ENCODE measurements around the gene ZCCHC10. TPM values are rescaled to one million over a fixed set of nuclear protein-coding genes. Genes with fewer than 3 reads are reported as not detected.

Gene ZCCHC10
- polyA plus RNA-seq, 5 donors, result 29.8 to 41.3 (median 33.5) TPM

Other genes starting within 250 kb of the ZCCHC10 start
- 10 to 100 TPM; 58.6 to 64.1 (median 61.6) TPM for gene SEPTIN8, start 249.3 kb downstream of the ZCCHC10 start, polyA plus RNA-seq (ENCODE audit: insufficient read depth in 1 of 5, insufficient read length in 5 of 5, low replicate concordance in 1 of 5)
- under 1 TPM in 1 of 5 donors, not detected in 4; 0.05 TPM for gene SOWAHA, start 213.2 kb downstream of the ZCCHC10 start, polyA plus RNA-seq (ENCODE audit: insufficient read depth in 1 of 5, insufficient read length in 5 of 5, low replicate concordance in 1 of 5)
- 10 to 100 TPM in 1 of 5 donors, 1 to 10 TPM in 4; 6.4 to 12.1 (median 8.3) TPM for gene SHROOM1, start 195.9 kb downstream of the ZCCHC10 start, polyA plus RNA-seq (ENCODE audit: insufficient read depth in 1 of 5, insufficient read length in 5 of 5, low replicate concordance in 1 of 5)
- 1 to 10 TPM in 4 of 5 donors, under 1 TPM in 1; 0.91 to 1.7 (median 1.6) TPM for gene GDF9, start 160.1 kb downstream of the ZCCHC10 start, polyA plus RNA-seq (ENCODE audit: insufficient read depth in 1 of 5, insufficient read length in 5 of 5, low replicate concordance in 1 of 5)
- gene UQCRQ, start 159.9 kb downstream of the ZCCHC10 start, polyA plus RNA-seq (ENCODE audit: insufficient read depth in 1 of 5, insufficient read length in 5 of 5, low replicate concordance in 1 of 5), result 100 to 1,000 TPM; 142 to 224 (median 150) TPM
- gene LEAP2, start 152.9 kb downstream of the ZCCHC10 start, polyA plus RNA-seq (ENCODE audit: insufficient read depth in 1 of 5, insufficient read length in 5 of 5, low replicate concordance in 1 of 5), result 1 to 10 TPM; 3.2 to 4.9 (median 4.5) TPM
- gene AFF4, start 62.9 kb downstream of the ZCCHC10 start, polyA plus RNA-seq (ENCODE audit: insufficient read depth in 1 of 5, insufficient read length in 5 of 5, low replicate concordance in 1 of 5), result 10 to 100 TPM; 39.8 to 69.9 (median 60.7) TPM
- gene HSPA4, start 25.5 kb upstream of the ZCCHC10 start, polyA plus RNA-seq (ENCODE audit: insufficient read depth in 1 of 5, insufficient read length in 5 of 5, low replicate concordance in 1 of 5), result 100 to 1,000 TPM in 2 of 5 donors, 10 to 100 TPM in 3; 75.2 to 116 (median 93.0) TPM